Loucy (cell line): ENCODE data around the gene AGBL1.

Experiments used
- EZH2phosphoT487 ChIP-seq: fragments of 200-600 bp; IDR thresholded peaks from 2 replicates; pipeline ENCODE4 v1.6.1; 2018; ENCODE audit warnings: antibody characterized with exemption, mild to moderate bottlenecking, moderate library complexity, borderline replicate concordance
- TF ChIP-seq, protein P1 (sequence below): fragments of 200-600 bp; sonication (generic); conservative IDR thresholded peaks from 2 replicates; pipeline ENCODE4 v1.5.1; 2014; ENCODE audit warnings: mild to moderate bottlenecking, antibody characterized with exemption, low read length

GRCh38 chr15:86616771-86617170, 537.1 kb downstream of the AGBL1 start:
- TF ChIP-seq, protein P1, sequence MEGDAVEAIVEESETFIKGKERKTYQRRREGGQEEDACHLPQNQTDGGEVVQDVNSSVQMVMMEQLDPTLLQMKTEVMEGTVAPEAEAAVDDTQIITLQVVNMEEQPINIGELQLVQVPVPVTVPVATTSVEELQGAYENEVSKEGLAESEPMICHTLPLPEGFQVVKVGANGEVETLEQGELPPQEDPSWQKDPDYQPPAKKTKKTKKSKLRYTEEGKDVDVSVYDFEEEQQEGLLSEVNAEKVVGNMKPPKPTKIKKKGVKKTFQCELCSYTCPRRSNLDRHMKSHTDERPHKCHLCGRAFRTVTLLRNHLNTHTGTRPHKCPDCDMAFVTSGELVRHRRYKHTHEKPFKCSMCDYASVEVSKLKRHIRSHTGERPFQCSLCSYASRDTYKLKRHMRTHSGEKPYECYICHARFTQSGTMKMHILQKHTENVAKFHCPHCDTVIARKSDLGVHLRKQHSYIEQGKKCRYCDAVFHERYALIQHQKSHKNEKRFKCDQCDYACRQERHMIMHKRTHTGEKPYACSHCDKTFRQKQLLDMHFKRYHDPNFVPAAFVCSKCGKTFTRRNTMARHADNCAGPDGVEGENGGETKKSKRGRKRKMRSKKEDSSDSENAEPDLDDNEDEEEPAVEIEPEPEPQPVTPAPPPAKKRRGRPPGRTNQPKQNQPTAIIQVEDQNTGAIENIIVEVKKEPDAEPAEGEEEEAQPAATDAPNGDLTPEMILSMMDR: no peak
- TF ChIP-seq EZH2phosphoT487: no peak
